Purkinje cell (primary cell): ENCODE measurements around the gene PTGER4. TPM values are rescaled to one million over a fixed set of nuclear protein-coding genes. Genes with fewer than 3 reads are reported as not detected.

Experiments used
- polyA plus RNA-seq: library from polyadenylated mRNA; unstranded; fragments of >200 nt; fragmentation: Nextera tagmentation; gene quantifications from 2 replicates; pipeline ENCODE4 v1.2.1, GENCODE V29; 2014

PTGER4 gene
- not detected in 2 replicates for polyA plus RNA-seq

DNA sequence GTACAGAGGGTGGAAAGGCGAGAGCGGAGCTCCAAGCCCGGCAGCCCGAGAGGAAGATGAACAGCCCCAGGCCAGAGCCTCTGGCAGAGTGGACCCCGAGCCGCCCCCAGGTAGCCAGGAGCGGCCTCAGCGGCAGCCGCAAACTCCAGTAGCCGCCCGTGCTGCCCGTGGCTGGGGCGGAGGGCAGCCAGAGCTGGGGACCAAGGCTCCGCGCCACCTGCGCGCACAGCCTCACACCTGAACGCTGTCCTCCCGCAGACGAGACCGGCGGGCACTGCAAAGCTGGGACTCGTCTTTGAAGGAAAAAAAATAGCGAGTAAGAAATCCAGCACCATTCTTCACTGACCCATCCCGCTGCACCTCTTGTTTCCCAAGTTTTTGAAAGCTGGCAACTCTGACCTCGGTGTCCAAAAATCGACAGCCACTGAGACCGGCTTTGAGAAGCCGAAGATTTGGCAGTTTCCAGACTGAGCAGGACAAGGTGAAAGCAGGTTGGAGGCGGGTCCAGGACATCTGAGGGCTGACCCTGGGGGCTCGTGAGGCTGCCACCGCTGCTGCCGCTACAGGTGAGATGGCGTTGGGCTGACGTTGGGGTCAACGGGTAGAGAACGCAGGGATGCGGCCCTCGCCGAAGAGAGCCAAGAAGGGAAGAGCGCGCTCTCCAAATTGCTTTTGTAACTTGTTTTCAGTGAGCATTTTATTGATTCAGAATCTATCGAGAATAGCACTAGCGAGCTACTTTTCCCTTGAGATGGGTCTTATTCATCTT, at the start of gene PTGER4:
Gene PTGER4 (plus strand): TSS at position 3 of the 769 bp plus-strand sequence. CDS start 1,079 bp downstream, outside the sequence.

Other genes with a start within 250 kb of the PTGER4 start
- 12.7 and 24.1 TPM in 2 replicates for gene TTC33, start 76.0 kb downstream of the PTGER4 start, polyA plus RNA-seq
- 26.5 and 31.2 TPM in 2 replicates for gene PRKAA1, start 118.5 kb downstream of the PTGER4 start, polyA plus RNA-seq
- gene RPL37, start 155.3 kb downstream of the PTGER4 start, polyA plus RNA-seq: 491 and 580 TPM in 2 replicates
- gene CARD6, start 161.5 kb downstream of the PTGER4 start, polyA plus RNA-seq: 0.22 TPM in 1 of 2 replicates, not detected in the other
- gene C7, start 229.6 kb downstream of the PTGER4 start, polyA plus RNA-seq: 0.28 TPM in 1 of 2 replicates, not detected in the other